Spleen (tissue), 11 donors: Measurements from ENCODE around the gene NEFH. TPM values are rescaled to one million over a fixed set of nuclear protein-coding genes. Genes with fewer than 3 reads are reported as not detected.

Experiments
- DNase-seq: peaks from one replicate; pipeline ENCODE4 v3.0.0-alpha.2; 2020
- H3K27ac ChIP-seq, 8 donors: fragments of 200-600 bp; sonication (generic) in 7 of 8; 1 replicate in 4 of 8; 2 replicates in 4 of 8; pipeline versions ENCODE4 v1.5.0 to v1.8.0; 2016 to 2021; ENCODE audit warnings: inconsistent platforms in 4 of 8, mild to moderate bottlenecking in 4 of 8, moderate library complexity in 1 of 8
- H3K27me3 ChIP-seq, 7 donors: fragments of 200-600 bp; sonication (generic) in 6 of 7; replicated peaks in 1 of 7; 1 replicate in 4 of 7; 2 replicates in 3 of 7; pipeline versions ENCODE4 v1.5.0 to v1.8.0; 2016 to 2021; ENCODE audit warnings: inconsistent platforms in 3 of 7, mild to moderate bottlenecking in 1 of 7
- H3K36me3 ChIP-seq, 6 donors: fragments of 200-600 bp; sonication (generic) in 5 of 6; 1 replicate in 4 of 6; 2 replicates in 2 of 6; pipeline versions ENCODE4 v1.5.0 to v1.8.0; 2016 to 2021; ENCODE audit warnings: inconsistent platforms in 2 of 6
- H3K4me1 ChIP-seq, 6 donors: fragments of 200-600 bp; sonication (generic) in 5 of 6; 1 replicate in 3 of 6; 2 replicates in 3 of 6; pipeline versions ENCODE4 v1.5.0 to v1.8.0; 2016 to 2021; ENCODE audit warnings: inconsistent platforms in 3 of 6
- H3K4me3 ChIP-seq, 8 donors: fragments of 200-600 bp; sonication (generic) in 7 of 8; 1 replicate in 4 of 8; 2 replicates in 4 of 8; pipeline versions ENCODE4 v1.5.0 to v1.8.0; 2016 to 2021; ENCODE audit warnings: inconsistent platforms in 4 of 8, mild to moderate bottlenecking in 4 of 8, moderate library complexity in 2 of 8
- H3K9me3 ChIP-seq, 8 donors: fragments of 200-600 bp; sonication (generic) in 7 of 8; 1 replicate in 4 of 8; 2 replicates in 4 of 8; pipeline versions ENCODE4 v1.5.0 to v1.8.0; 2016 to 2021; ENCODE audit warnings: inconsistent platforms in 4 of 8
- POLR2A ChIP-seq, 3 donors: fragments of 450-650 bp; IDR thresholded peaks; one replicate each; pipeline ENCODE4 v1.5.1; 2017; ENCODE audit warnings: antibody characterized with exemption in 3 of 3, mild to moderate bottlenecking in 1 of 3
- POLR2AphosphoS5 ChIP-seq, 3 donors: sonication (generic); formaldehyde crosslinking; IDR thresholded peaks; one replicate each; pipeline ENCODE4 v1.5.1; 2017; ENCODE audit warnings: antibody characterized with exemption in 3 of 3
- WGBS, 5 donors: extraction: QIAGEN DNeasy Blood & Tissue Kit in 3 of 5; methylation state at CpG; one replicate each; pipeline versions ENCODE4 v1.1.5 to v1.1.7; 2013 to 2018; 5-methylcytosine and 5-hydroxymethylcytosine counted together
- intact Hi-C: fragments of 100-400 bp; cut with DNase I; formaldehyde crosslinking; loops from one replicate; pipeline ENCODE4 v1.15.0; 2023; ENCODE audit warnings: low total_unique reads
- polyA plus RNA-seq, 3 donors: library from polyadenylated mRNA; stranded (reverse); fragments of 200-250 nt; gene quantifications; one replicate each; pipeline ENCODE4 v1.2.1, GENCODE V29; 2013
- total RNA-seq, 7 donors: library from RNA; depleted of rRNA in 3 of 7; stranded (reverse); fragments of >200 nt in 3 of 7; fragmentation: NEBNext Ultra II Directional in 4 of 7; extraction: Animal tissue kit (Norgen Biotek cat#: 25700) in 4 of 7; gene quantifications; one replicate each; pipeline versions ENCODE4 v1.1.0 to v1.2.1, GENCODE V29; 2016 to 2021
- TF ChIP-seq, protein P1 (sequence below), 11 experiments: fragments of 200-600 bp in 7 of 11; fragments of 450-650 bp in 4 of 11; sonication (generic) in 4 of 11; IDR thresholded peaks in 8 of 11; conservative IDR thresholded peaks in 3 of 11; 1 replicate in 7 of 11; 2 replicates in 4 of 11; pipeline versions ENCODE4 v1.4.0 to v1.8.0; 2016 to 2021; ENCODE audit warnings: antibody characterized with exemption in 11 of 11, inconsistent platforms in 4 of 11, mild to moderate bottlenecking in 1 of 11
- donor health status: healthy with polysubstance abuse.
- donor health status: DM: no; HTN: no; CAD: no; lungs with moderate emphysema.
- donor health status: DM: no; HTN: no; CAD: no.
- donor health status: Bipolar disorder and iron deficiency.
- donor health status: healthy.
- donor health status: DM: no; HTN: no; CAD: no.
- donor health status: DM: yes; HTN: yes; CAD: no.

The NEFH gene
- total and polyA plus RNA-seq, 10 donors: 0.50 to 1.7 (median 1.2) TPM

- H3K4me3 ChIP-seq: no peak overlapping the region
- H3K9me3 ChIP-seq: no peaks in the 10 kb centered on the region
- intact Hi-C loops: no loop called here
- no peaks in the 10 kb centered on the region for H3K4me1 ChIP-seq
- H3K27ac ChIP-seq: no peak overlapping the region
- H3K27me3 ChIP-seq: no peaks in the 10 kb centered on the region
- no peak for TF ChIP-seq POLR2A (IDR thresholded peaks at IDR 0.05)
- TF ChIP-seq, protein P1, sequence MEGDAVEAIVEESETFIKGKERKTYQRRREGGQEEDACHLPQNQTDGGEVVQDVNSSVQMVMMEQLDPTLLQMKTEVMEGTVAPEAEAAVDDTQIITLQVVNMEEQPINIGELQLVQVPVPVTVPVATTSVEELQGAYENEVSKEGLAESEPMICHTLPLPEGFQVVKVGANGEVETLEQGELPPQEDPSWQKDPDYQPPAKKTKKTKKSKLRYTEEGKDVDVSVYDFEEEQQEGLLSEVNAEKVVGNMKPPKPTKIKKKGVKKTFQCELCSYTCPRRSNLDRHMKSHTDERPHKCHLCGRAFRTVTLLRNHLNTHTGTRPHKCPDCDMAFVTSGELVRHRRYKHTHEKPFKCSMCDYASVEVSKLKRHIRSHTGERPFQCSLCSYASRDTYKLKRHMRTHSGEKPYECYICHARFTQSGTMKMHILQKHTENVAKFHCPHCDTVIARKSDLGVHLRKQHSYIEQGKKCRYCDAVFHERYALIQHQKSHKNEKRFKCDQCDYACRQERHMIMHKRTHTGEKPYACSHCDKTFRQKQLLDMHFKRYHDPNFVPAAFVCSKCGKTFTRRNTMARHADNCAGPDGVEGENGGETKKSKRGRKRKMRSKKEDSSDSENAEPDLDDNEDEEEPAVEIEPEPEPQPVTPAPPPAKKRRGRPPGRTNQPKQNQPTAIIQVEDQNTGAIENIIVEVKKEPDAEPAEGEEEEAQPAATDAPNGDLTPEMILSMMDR (IDR thresholded peaks at IDR 0.05 in 8 of 11, conservative IDR thresholded peaks at IDR 0.05 in 3 of 11): no peak
- TF ChIP-seq POLR2AphosphoS5 (IDR thresholded peaks at IDR 0.05): no peak
- DNase-seq: no peak
- H3K36me3 ChIP-seq: no peaks in the 10 kb centered on the region
- WGBS, 5 donors: 78 to 86% (median 81%) methylated on average over 8 to 9 of the region's 9 CpGs
Observed at GRCh38 chr22:29456211-29456671, 23.8 kb upstream of the NEFH start.

DNA sequence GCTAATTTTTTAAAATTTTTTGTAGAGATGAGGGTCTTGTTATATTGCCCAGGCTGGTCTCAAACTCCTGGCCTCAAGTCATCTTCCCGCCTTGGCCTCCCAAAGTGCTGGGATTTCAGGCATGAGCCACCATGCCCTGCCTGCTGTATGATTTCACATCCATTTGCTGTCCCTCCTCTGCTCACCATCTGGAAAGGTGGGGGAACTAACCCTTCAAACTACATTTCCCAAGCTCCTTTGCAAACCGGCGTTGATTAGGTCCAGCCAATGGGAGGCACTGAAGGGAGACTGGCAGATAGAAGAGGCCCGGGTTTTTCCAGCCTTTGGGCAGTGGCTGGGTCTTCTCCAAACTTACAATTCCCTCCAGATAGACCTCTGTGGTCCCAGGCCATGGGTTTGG lies 22.3 kb upstream of the NEFH start:
- Histone ChIP-seq H3K4me3 (no peak overlapping the region), H3K4me1 (no peaks in the 10 kb centered on the region), H3K27me3 (no peaks in the 10 kb centered on the region), H3K36me3 (no peaks in the 10 kb centered on the region), H3K27ac (no peak overlapping the region), H3K9me3 (no peaks in the 10 kb centered on the region)
- intact Hi-C loops: no loop called here
- WGBS, 5 donors: 29 to 47% (median 33%) methylated on average over 3 to 4 of the region's 4 CpGs
- TF ChIP-seq, protein P1 (IDR thresholded peaks at IDR 0.05 in 8 of 11, conservative IDR thresholded peaks at IDR 0.05 in 3 of 11): no peak
- no peak for TF ChIP-seq POLR2AphosphoS5 (IDR thresholded peaks at IDR 0.05)
- no peak for TF ChIP-seq POLR2A (IDR thresholded peaks at IDR 0.05)
- DNase-seq: peak; percentile 43

DNA sequence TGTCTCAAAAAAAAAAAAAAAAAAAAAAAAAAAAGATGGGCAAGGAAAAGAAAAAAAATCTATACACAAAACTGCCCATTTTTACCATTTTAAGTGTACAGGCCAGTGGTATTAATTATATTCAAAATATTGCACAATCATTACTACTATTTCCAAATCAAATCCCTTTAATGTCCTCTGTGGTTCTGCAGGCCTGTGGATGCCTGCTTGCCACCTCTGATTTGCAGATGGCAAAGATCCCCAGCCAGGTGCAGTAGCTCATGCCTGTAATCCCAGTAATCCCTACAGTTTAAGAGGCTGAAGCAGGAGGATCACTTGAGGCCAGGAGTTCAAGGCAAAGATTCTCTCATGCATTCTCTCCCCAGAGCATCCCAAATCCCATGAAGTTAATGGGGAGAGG lies 21.5 kb upstream of the NEFH start:
- no peak overlapping the region for H3K4me3 ChIP-seq
- DNase-seq: no peak

GRCh38 chr22:29459773-29460172 lies 20.2 kb upstream of the NEFH start:
- no peak for DNase-seq
- no peaks in the 10 kb centered on the region for H3K4me1 ChIP-seq
- no peak overlapping the region for H3K27ac ChIP-seq
- WGBS, 5 donors: 71 to 81% (median 77%) methylated on average over 3 to 9 of the region's 9 CpGs
- no peaks in the 10 kb centered on the region for H3K36me3 ChIP-seq
- no peaks in the 10 kb centered on the region for H3K27me3 ChIP-seq
- intact Hi-C loops: no loop called here
- H3K4me3 ChIP-seq: no peak overlapping the region
- no peak for TF ChIP-seq POLR2A (IDR thresholded peaks at IDR 0.05)
- TF ChIP-seq, protein P1 (IDR thresholded peaks at IDR 0.05 in 8 of 11, conservative IDR thresholded peaks at IDR 0.05 in 3 of 11): no peak
- no peak for TF ChIP-seq POLR2AphosphoS5 (IDR thresholded peaks at IDR 0.05)
- no peaks in the 10 kb centered on the region for H3K9me3 ChIP-seq

More for the DNA sequence above, 21.5 kb upstream of the NEFH start:
- Histone ChIP-seq H3K4me1 (no peaks in the 10 kb centered on the region), H3K27ac (no peak overlapping the region), H3K9me3 (no peaks in the 10 kb centered on the region), H3K27me3 (no peaks in the 10 kb centered on the region), H3K36me3 (no peaks in the 10 kb centered on the region)
- no peak for TF ChIP-seq POLR2AphosphoS5 (IDR thresholded peaks at IDR 0.05)
- intact Hi-C loops: no loop called here

- TF ChIP-seq POLR2AphosphoS5 (IDR thresholded peaks at IDR 0.05): no peak
- TF ChIP-seq, protein P1 (IDR thresholded peaks at IDR 0.05 in 8 of 11, conservative IDR thresholded peaks at IDR 0.05 in 3 of 11): no peak
- TF ChIP-seq POLR2A (IDR thresholded peaks at IDR 0.05): no peak
- no peaks in the 10 kb centered on the region for H3K36me3 ChIP-seq
- no peaks in the 10 kb centered on the region for H3K9me3 ChIP-seq
- no peak overlapping the region for H3K27ac ChIP-seq
- H3K27me3 ChIP-seq: no peaks in the 10 kb centered on the region
- 80 to 95% (median 92%) methylated on average over 5 of the region's 5 CpGs for WGBS, 5 donors
- H3K4me3 ChIP-seq: no peak overlapping the region
- DNase-seq: no peak
- intact Hi-C loops: no loop called here
- no peaks in the 10 kb centered on the region for H3K4me1 ChIP-seq
Observed at GRCh38 chr22:29461263-29461662, 18.8 kb upstream of the NEFH start.
